H1 (cell line): ENCODE results near the gene PSMC3. TPM values are rescaled to one million over a fixed set of nuclear protein-coding genes. Genes with fewer than 3 reads are reported as not detected.
A peak's percentile ranks its signal among the peaks of the same experiment; 100 is the strongest.

Source experiments
- CTCF ChIA-PET: fragments of 300-600 bp; sonication (Branson Sonifier 250); formaldehyde crosslinking; loops from one replicate; lab custom pipeline; 2021; ENCODE audit not compliant: partially characterized antibody; lab: Charles Lee
- POLR2A ChIA-PET: fragments of 300-600 bp; sonication (Branson Sonifier 250); formaldehyde crosslinking; loops from one replicate; lab custom pipeline; 2021; ENCODE audit warnings: inconsistent platforms; ENCODE audit not compliant: partially characterized antibody; lab: Charles Lee
- DNase-seq, 2 experiments: peaks; one replicate each; pipeline versions ENCODE4 v3.0.0 to v3.0.0-alpha.2; 2010 to 2022; ENCODE audit warnings: low spot score in 2 of 2, low read depth in 1 of 2, mixed read lengths in 1 of 2
- FAIRE-seq: peaks from 2 replicates; lab custom pipeline; 2011; peaks lifted over from hg19 to GRCh38; lab: Jason Lieb, UNC
- H2AFZ ChIP-seq: 2 replicates; pipeline ENCODE4 v1.8.1; 2012; ENCODE audit warnings: low read length, inconsistent platforms
- H2AK5ac ChIP-seq: 2 replicates; pipeline ENCODE4 v1.6.1; 2013; ENCODE audit warnings: low read depth, low read length
- H2BK120ac ChIP-seq: replicated peaks from 2 replicates; pipeline ENCODE3; 2013; ENCODE audit warnings: low read depth, low read length, inconsistent platforms
- H2BK12ac ChIP-seq: 2 replicates; pipeline ENCODE4 v1.6.1; 2013; ENCODE audit warnings: low read depth, low read length
- H2BK15ac ChIP-seq: 2 replicates; pipeline ENCODE4 v1.6.1; 2013; ENCODE audit warnings: low read length
- H2BK20ac ChIP-seq: 2 replicates; pipeline ENCODE4 v1.6.1; 2013; ENCODE audit warnings: low read length
- H2BK5ac ChIP-seq: 2 replicates; pipeline ENCODE4 v1.6.1; 2013; ENCODE audit warnings: low read depth, low read length
- H3K14ac ChIP-seq: 2 replicates; pipeline ENCODE4 v1.6.1; 2013; ENCODE audit warnings: inconsistent platforms; ENCODE audit not compliant: insufficient read length
- H3K18ac ChIP-seq: 2 replicates; pipeline ENCODE4 v1.6.1; 2013; ENCODE audit warnings: low read length; ENCODE audit errors: extremely low read depth
- H3K23ac ChIP-seq: 2 replicates; pipeline ENCODE4 v1.6.1; 2013; ENCODE audit warnings: inconsistent platforms; ENCODE audit not compliant: insufficient read length
- H3K23me2 ChIP-seq: 2 replicates; pipeline ENCODE4 v1.6.1; 2013; ENCODE audit warnings: low read depth, low read length
- H3K27ac ChIP-seq: 2 replicates; pipeline ENCODE4 v1.6.1; 2011; ENCODE audit warnings: low read depth, low read length, inconsistent platforms
- H3K27me3 ChIP-seq, 4 experiments: replicated peaks in 1 of 4; 1 replicate in 1 of 4; 2 replicates in 3 of 4; pipeline versions ENCODE4 v1.6.1 to v1.8.1; 2011 to 2013; ENCODE audit warnings: low read length in 3 of 4, mild to moderate bottlenecking in 3 of 4, inconsistent platforms in 2 of 4, mixed read lengths in 2 of 4, moderate library complexity in 1 of 4; ENCODE audit not compliant: control insufficient read depth in 3 of 4, insufficient read depth in 3 of 4; ENCODE audit errors: extremely low read depth in 1 of 4
- H3K36me3 ChIP-seq, 4 experiments: 2 replicates each; pipeline versions ENCODE4 v1.6.1 to v1.8.1; 2011 to 2013; ENCODE audit warnings: mild to moderate bottlenecking in 4 of 4, low read length in 3 of 4, moderate library complexity in 2 of 4, control low read depth in 1 of 4, inconsistent platforms in 1 of 4; ENCODE audit not compliant: insufficient read depth in 4 of 4, control insufficient read depth in 2 of 4
- H3K4ac ChIP-seq: replicated peaks from 2 replicates; pipeline ENCODE3; 2013; ENCODE audit warnings: low read length, low read depth, mixed read lengths, inconsistent platforms; ENCODE audit not compliant: insufficient read length
- H3K4me1 ChIP-seq, 4 experiments: replicated peaks in 1 of 4; 1 replicate in 1 of 4; 2 replicates in 3 of 4; pipeline versions ENCODE4 v1.6.1 to v1.8.1; 2011 to 2013; ENCODE audit warnings: low read length in 3 of 4, inconsistent platforms in 2 of 4, mixed read lengths in 1 of 4; ENCODE audit not compliant: insufficient read depth in 4 of 4, control insufficient read depth in 3 of 4
- H3K4me2 ChIP-seq, 2 experiments: 2 replicates each; pipeline versions ENCODE4 v1.6.1 to v1.8.1; 2011 to 2013; ENCODE audit warnings: low read depth in 2 of 2, low read length in 2 of 2, control low read depth in 1 of 2, inconsistent platforms in 1 of 2, mild to moderate bottlenecking in 1 of 2; ENCODE audit not compliant: insufficient read depth in 1 of 2
- H3K4me3 ChIP-seq, 4 experiments: fragments of 200-600, 300-600 bp in 1 of 4; sonication (generic), shearing (Covaris generic), sonication (Bioruptor Twin) in 1 of 4; 2 replicates each; pipeline versions ENCODE4 v1.5.1 to v1.8.1; 2011 to 2016; ENCODE audit warnings: low read length in 4 of 4, low read depth in 3 of 4, control low read depth in 2 of 4, inconsistent platforms in 2 of 4, mild to moderate bottlenecking in 2 of 4, mixed read lengths in 1 of 4, moderate library complexity in 1 of 4; ENCODE audit not compliant: insufficient read depth in 2 of 4; ENCODE audit errors: extremely low read depth in 1 of 4
- H3K56ac ChIP-seq: replicated peaks from 2 replicates; pipeline ENCODE3; 2013; ENCODE audit warnings: low read depth, mild to moderate bottlenecking, mixed read lengths, low read length, inconsistent platforms; ENCODE audit not compliant: insufficient read length
- H3K79me1 ChIP-seq: 2 replicates; pipeline ENCODE4 v1.6.1; 2013; ENCODE audit warnings: low read depth, low read length, control low read depth
- H3K79me2 ChIP-seq, 2 experiments: 2 replicates each; pipeline versions ENCODE4 v1.6.1 to v1.8.1; 2012 to 2013; ENCODE audit warnings: low read length in 2 of 2, mild to moderate bottlenecking in 2 of 2, inconsistent platforms in 1 of 2; ENCODE audit not compliant: insufficient read depth in 2 of 2, control insufficient read depth in 1 of 2
- H3K9ac ChIP-seq, 4 experiments: replicated peaks in 1 of 4; 1 replicate in 1 of 4; 2 replicates in 3 of 4; pipeline versions ENCODE4 v1.6.1 to v1.8.1; 2011 to 2013; ENCODE audit warnings: low read depth in 3 of 4, low read length in 3 of 4, control low read depth in 2 of 4, mild to moderate bottlenecking in 2 of 4, moderate library complexity in 2 of 4, inconsistent platforms in 1 of 4; ENCODE audit errors: extremely low read depth in 1 of 4
- H3K9me3 ChIP-seq, 2 experiments: 2 replicates each; pipeline versions ENCODE4 v1.6.1 to v1.8.1; 2012 to 2013; ENCODE audit warnings: mild to moderate bottlenecking in 2 of 2, moderate library complexity in 2 of 2, control low read depth in 1 of 2, inconsistent platforms in 1 of 2, low read depth in 1 of 2, low read length in 1 of 2, mixed read lengths in 1 of 2; ENCODE audit not compliant: insufficient read depth in 2 of 2
- H4K20me1 ChIP-seq, 2 experiments: replicated peaks in 1 of 2; 2 replicates each; pipeline versions ENCODE3 to v1.8.1; 2011 to 2013; ENCODE audit warnings: inconsistent platforms in 2 of 2, low read length in 2 of 2, mild to moderate bottlenecking in 1 of 2; ENCODE audit not compliant: insufficient read depth in 2 of 2, control insufficient read depth in 1 of 2
- H4K5ac ChIP-seq: 2 replicates; pipeline ENCODE4 v1.6.1; 2013; ENCODE audit warnings: low read length, low read depth, mixed read lengths, inconsistent platforms; ENCODE audit not compliant: insufficient read length
- H4K8ac ChIP-seq: 2 replicates; pipeline ENCODE4 v1.8.0; 2013; ENCODE audit warnings: mild to moderate bottlenecking, moderate library complexity, low read length, inconsistent platforms; ENCODE audit not compliant: insufficient read depth; ENCODE audit errors: extremely low read depth
- H4K91ac ChIP-seq: replicated peaks from 2 replicates; pipeline ENCODE3; 2013; ENCODE audit warnings: low read length, mixed read lengths, inconsistent platforms; ENCODE audit not compliant: insufficient read length
- BRCA1 ChIP-seq: IDR thresholded peaks from 2 replicates; pipeline ENCODE4 v1.6.1; 2012; ENCODE audit warnings: low read depth, low read length, improper control_type of control experiment
- EP300 ChIP-seq, 2 experiments: IDR thresholded peaks; 1 replicate in 1 of 2; 2 replicates in 1 of 2; pipeline ENCODE4 v1.6.1; 2011 to 2012; ENCODE audit warnings: low read depth in 2 of 2, low read length in 2 of 2, mild to moderate bottlenecking in 2 of 2, borderline replicate concordance in 1 of 2, inconsistent platforms in 1 of 2, moderate library complexity in 1 of 2
- EZH2 ChIP-seq: fragments of 200-600 bp; sonication (generic); IDR thresholded peaks from 2 replicates; pipeline ENCODE4 v1.7.1; 2012; ENCODE audit warnings: low read depth, mild to moderate bottlenecking, moderate library complexity, low read length, inconsistent platforms; ENCODE audit not compliant: severe bottlenecking
- FOSL1 ChIP-seq: IDR thresholded peaks from 2 replicates; pipeline ENCODE4 v1.6.1; 2011; ENCODE audit warnings: mild to moderate bottlenecking, low read depth, low read length, moderate library complexity; ENCODE audit not compliant: insufficient read depth
- GABPA ChIP-seq: IDR thresholded peaks from 2 replicates; pipeline ENCODE4 v1.6.1; 2011; ENCODE audit warnings: mild to moderate bottlenecking, low read length, moderate library complexity, borderline replicate concordance; ENCODE audit not compliant: insufficient read depth
- HDAC2 ChIP-seq, 2 experiments: fragments of 300-600 bp in 1 of 2; sonication (generic) in 1 of 2; IDR thresholded peaks; 2 replicates each; pipeline ENCODE4 v1.6.1; 2011 to 2012; ENCODE audit warnings: low read depth in 2 of 2, low read length in 2 of 2, mild to moderate bottlenecking in 2 of 2, moderate library complexity in 2 of 2, borderline replicate concordance in 1 of 2, inconsistent platforms in 1 of 2
- HDAC6 ChIP-seq: IDR thresholded peaks from one replicate; pipeline ENCODE4 v1.7.1; 2012; ENCODE audit warnings: low read depth, mild to moderate bottlenecking, inconsistent platforms, low read length, moderate library complexity
- JUND ChIP-seq: IDR thresholded peaks from 2 replicates; pipeline ENCODE4 v1.6.1; 2011; ENCODE audit warnings: mild to moderate bottlenecking, improper control_type of control experiment, low read length
- SP1 ChIP-seq: IDR thresholded peaks from 2 replicates; pipeline ENCODE4 v1.6.1; 2011; ENCODE audit warnings: low read depth, low read length
- SUZ12 ChIP-seq: fragments of 200-600 bp; sonication (generic); IDR thresholded peaks from 2 replicates; pipeline ENCODE4 v1.6.1; 2012; ENCODE audit warnings: mild to moderate bottlenecking, inconsistent platforms, low read length, moderate library complexity, mixed read lengths
- WGBS, 2 experiments: shearing (Covaris generic) in 1 of 2; methylation state at CpG; one replicate each; pipeline versions ENCODE4 v1.1.6 to v1.1.7; 2013 to 2015; ENCODE audit warnings: low lambda C conversion rate in 2 of 2, mixed read lengths in 2 of 2, inconsistent platforms in 1 of 2, low coverage in 1 of 2, missing lambda C conversion rate in 1 of 2; ENCODE audit not compliant: insufficient replicate concordance in 2 of 2, insufficient coverage in 1 of 2, insufficient read length in 1 of 2; ENCODE audit errors: extremely low coverage in 1 of 2, missing lambda C conversion rate in 1 of 2; 5-methylcytosine and 5-hydroxymethylcytosine counted together
- polyA plus RNA-seq, 7 experiments: library from polyadenylated mRNA; depleted of rRNA in 3 of 7; stranded (reverse) in 5 of 7; unstranded in 2 of 7; fragments of >200 nt in 5 of 7; fragments of 200-250 nt in 2 of 7; gene quantifications; 1 replicate in 5 of 7; 2 replicates in 1 of 7; 4 replicates in 1 of 7; pipeline versions ENCODE4 v1.2.1 to v1.2.3, GENCODE V29; 2011 to 2013; ENCODE audit warnings: missing spikeins in 2 of 7, mixed read lengths in 2 of 7
- total RNA-seq: library from RNA; stranded (reverse); fragmentation: NEBNext Ultra II Directional; extraction: Animal tissue kit (Norgen Biotek cat#: 25700); gene quantifications from 2 replicates; pipeline ENCODE4 v1.2.1, GENCODE V29; 2021
- TF ChIP-seq, protein P1 (sequence below): IDR thresholded peaks from 2 replicates; pipeline ENCODE4 v1.6.1; 2012; ENCODE audit warnings: inconsistent platforms

Gene PSMC3
- total and polyA plus RNA-seq, 2 of the 8 experiments (the other 6 are each of a cell fraction or from before 2014, with no cell fraction given): 105 to 160 TPM

DNA sequence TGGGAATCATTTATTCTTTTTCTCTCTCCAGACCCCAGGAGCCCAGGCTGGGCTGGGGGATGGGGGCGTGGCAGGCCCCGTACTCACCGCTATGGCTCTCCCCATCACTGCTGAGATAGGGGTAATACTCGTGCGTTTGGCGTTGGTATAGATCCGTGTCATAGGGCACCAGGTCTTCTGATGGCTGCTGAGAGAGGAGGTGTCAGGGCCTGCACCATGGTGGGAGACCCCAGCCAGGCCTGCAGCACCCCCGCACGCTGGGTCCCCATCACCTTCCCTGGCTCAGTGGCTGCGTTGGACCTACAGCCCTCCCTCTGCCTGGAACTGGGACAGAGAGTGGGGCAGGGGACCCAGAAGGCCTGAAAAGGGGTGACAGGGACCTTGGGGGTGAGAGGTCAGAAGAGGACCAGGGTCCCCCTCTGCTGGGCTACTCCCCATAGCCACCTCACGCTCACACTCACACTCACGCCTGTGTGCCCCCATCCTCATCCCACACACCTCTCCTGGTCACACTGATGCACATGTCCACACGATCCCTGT lies 50.6 kb downstream of the PSMC3 start:
- H3K27me3 ChIP-seq: no peaks in the 10 kb centered on the region
- peaks cover 0 to 2% of the 10 kb centered on the region in 2 experiments for H4K20me1 ChIP-seq
- H2BK120ac ChIP-seq: no peak overlapping the region
- H3K79me1 ChIP-seq: no peaks in the 10 kb centered on the region
- no peaks in the 10 kb centered on the region for H3K9me3 ChIP-seq
- H3K23ac ChIP-seq: no peak overlapping the region
- no peak overlapping the region for H3K4me3 ChIP-seq
- H2BK15ac ChIP-seq: no peak overlapping the region
- no peak overlapping the region for H2AK5ac ChIP-seq
- no peak overlapping the region for H4K5ac ChIP-seq
- no peak overlapping the region for H3K4ac ChIP-seq
- H3K18ac ChIP-seq: no peak overlapping the region
- FAIRE-seq (no peak), DNase-seq (no peak)
- H2BK5ac ChIP-seq: no peak overlapping the region
- H3K27ac ChIP-seq: no peak overlapping the region
- no peak overlapping the region for H3K56ac ChIP-seq
- H2AFZ ChIP-seq: no peak overlapping the region
- no peak overlapping the region for H3K9ac ChIP-seq
- peak overlapping the region; percentile 73 for H4K91ac ChIP-seq
- peaks cover 9% of the 10 kb centered on the region; the same call in 1 of the 2 replicates for H3K23me2 ChIP-seq
- peaks cover 0 to 5% (median 2%) of the 10 kb centered on the region in 4 experiments; a peak in 5 of 7 replicates for H3K4me1 ChIP-seq
- H4K8ac ChIP-seq: no peak overlapping the region; the same call in 1 of the 2 replicates
- H2BK12ac ChIP-seq: 0 out of 2 replicates have a peak overlapping the region, but pooled peaks have one; percentile 84
- H3K36me3 ChIP-seq: no peaks in the 10 kb centered on the region
- H3K14ac ChIP-seq: no peak overlapping the region
- H3K4me2 ChIP-seq: no peak overlapping the region
- WGBS, 2 experiments: 87% methylated on average over 13 of the region's 13 CpGs; no CpG with 5 or more reads in 1 of the 2 experiments
- POLR2A ChIA-PET: interaction anchor here (0.8 to 1.8 kb wide), 2 partner anchors 14 to 43 kb away, joined by 3 to 4 read pairs; no protein-coding TSS in a partner anchor
- no peak overlapping the region for H2BK20ac ChIP-seq
- no peaks in the 10 kb centered on the region for H3K79me2 ChIP-seq
- CTCF ChIA-PET: interaction anchor here (0.6 to 2.1 kb wide), 5 partner anchors 15 to 336 kb away, joined by 3 to 11 read pairs (median 5); partner anchors contain the start of gene RAPSN
- TF ChIP-seq JUND (no peak), HDAC6 (no peak), GABPA (no peak), BRCA1 (no peak), HDAC2 (IDR thresholded peaks at IDR 0.05; ENCODE audit: borderline replicate concordance in 1 of 2, low read depth in 2 of 2, low read length in 2 of 2) (no peak), EZH2 (no peak), FOSL1 (no peak), SUZ12 (no peak), SP1 (no peak), EP300 (IDR thresholded peaks at IDR 0.05; ENCODE audit: borderline replicate concordance in 1 of 2, low read depth in 2 of 2, low read length in 2 of 2) (no peak)
- TF ChIP-seq, protein P1, sequence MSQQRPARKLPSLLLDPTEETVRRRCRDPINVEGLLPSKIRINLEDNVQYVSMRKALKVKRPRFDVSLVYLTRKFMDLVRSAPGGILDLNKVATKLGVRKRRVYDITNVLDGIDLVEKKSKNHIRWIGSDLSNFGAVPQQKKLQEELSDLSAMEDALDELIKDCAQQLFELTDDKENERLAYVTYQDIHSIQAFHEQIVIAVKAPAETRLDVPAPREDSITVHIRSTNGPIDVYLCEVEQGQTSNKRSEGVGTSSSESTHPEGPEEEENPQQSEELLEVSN: no peak
